Measurements from ENCODE around the gene PRKCH. TPM values are rescaled to one million over a fixed set of nuclear protein-coding genes. Genes with fewer than 3 reads are reported as not detected.

PRKCH gene
- total and polyA plus RNA-seq, 9 of the 15 experiments (the other 6 are each of a cell fraction or from before 2014, with no cell fraction given), result 0.61 to 4.4 (median 4.0) TPM

DNA sequence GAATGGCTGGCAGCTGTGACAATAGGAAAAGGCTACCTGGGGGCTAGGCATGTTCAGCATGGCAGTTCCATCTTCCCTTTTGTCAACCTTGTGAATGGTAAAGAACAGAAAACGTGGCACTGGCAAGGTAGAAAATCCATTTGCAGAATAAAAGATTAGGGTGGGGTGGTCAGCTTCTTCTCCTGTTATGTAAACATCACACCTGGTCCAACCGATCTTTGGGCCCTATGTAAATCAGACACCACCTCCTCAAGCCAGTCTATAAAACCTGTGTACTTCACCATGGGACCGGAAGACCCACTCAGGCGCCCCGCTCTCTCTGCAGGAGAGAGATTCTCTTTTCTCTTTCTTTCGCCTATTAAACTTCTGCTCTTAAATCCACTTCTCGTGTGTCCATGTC, 20.6 kb upstream of the PRKCH start:
- H3K4me2 ChIP-seq (ENCODE audit: insufficient read depth, low read length), result no peak overlapping the region
- ChIA-PET POLR2A (no interaction called here), CTCF (ENCODE audit: low intra/inter-chr PET ratio) (no interaction called here)
- H3K36me3 ChIP-seq (ENCODE audit: control insufficient read depth, insufficient read depth, low read length), result no peaks in the 10 kb centered on the region
- no TSS peak for BruUV-seq (replicated peaks)
- no peak overlapping the region for H3K9ac ChIP-seq (ENCODE audit: insufficient read depth in 1 of 2, low read depth in 2 of 2, low read length in 2 of 2)
- no peak overlapping the region for H2AFZ ChIP-seq (ENCODE audit: low read depth, low read length)
- H3K4me1 ChIP-seq (replicated peaks in 1 of 2; ENCODE audit: control insufficient read depth in 2 of 2, insufficient read depth in 2 of 2, low read length in 2 of 2), result no peaks in the 10 kb centered on the region
- FAIRE-seq (no peak), DNase-seq (ENCODE audit: extremely low read depth in 1 of 4, low spot score in 3 of 4) (no peak), ATAC-seq (no peak)
- no peaks in the 10 kb centered on the region for H3K27me3 ChIP-seq (ENCODE audit: control insufficient read depth in 2 of 2, insufficient read depth in 2 of 2, low read length in 2 of 2)
- TF ChIP-seq, protein P1, sequence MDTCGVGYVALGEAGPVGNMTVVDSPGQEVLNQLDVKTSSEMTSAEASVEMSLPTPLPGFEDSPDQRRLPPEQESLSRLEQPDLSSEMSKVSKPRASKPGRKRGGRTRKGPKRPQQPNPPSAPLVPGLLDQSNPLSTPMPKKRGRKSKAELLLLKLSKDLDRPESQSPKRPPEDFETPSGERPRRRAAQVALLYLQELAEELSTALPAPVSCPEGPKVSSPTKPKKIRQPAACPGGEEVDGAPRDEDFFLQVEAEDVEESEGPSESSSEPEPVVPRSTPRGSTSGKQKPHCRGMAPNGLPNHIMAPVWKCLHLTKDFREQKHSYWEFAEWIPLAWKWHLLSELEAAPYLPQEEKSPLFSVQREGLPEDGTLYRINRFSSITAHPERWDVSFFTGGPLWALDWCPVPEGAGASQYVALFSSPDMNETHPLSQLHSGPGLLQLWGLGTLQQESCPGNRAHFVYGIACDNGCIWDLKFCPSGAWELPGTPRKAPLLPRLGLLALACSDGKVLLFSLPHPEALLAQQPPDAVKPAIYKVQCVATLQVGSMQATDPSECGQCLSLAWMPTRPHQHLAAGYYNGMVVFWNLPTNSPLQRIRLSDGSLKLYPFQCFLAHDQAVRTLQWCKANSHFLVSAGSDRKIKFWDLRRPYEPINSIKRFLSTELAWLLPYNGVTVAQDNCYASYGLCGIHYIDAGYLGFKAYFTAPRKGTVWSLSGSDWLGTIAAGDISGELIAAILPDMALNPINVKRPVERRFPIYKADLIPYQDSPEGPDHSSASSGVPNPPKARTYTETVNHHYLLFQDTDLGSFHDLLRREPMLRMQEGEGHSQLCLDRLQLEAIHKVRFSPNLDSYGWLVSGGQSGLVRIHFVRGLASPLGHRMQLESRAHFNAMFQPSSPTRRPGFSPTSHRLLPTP (IDR thresholded peaks at IDR 0.05; ENCODE audit: borderline replicate concordance, extremely low read depth, insufficient read length), result no peak
- TF ChIP-seq CHAMP1 (IDR thresholded peaks at IDR 0.05), result no peak
- no peaks in the 10 kb centered on the region for H4K20me1 ChIP-seq (replicated peaks; ENCODE audit: control insufficient read depth, insufficient read depth, low read length)
- H3K79me2 ChIP-seq (ENCODE audit: control insufficient read depth, insufficient read depth, low read length), result no peaks in the 10 kb centered on the region
- no peaks in the 10 kb centered on the region for H3K9me3 ChIP-seq (replicated peaks; ENCODE audit: control insufficient read depth, insufficient read depth, low read depth, low read length)
- 12% methylated on average over 7 of the region's 7 CpGs for WGBS (ENCODE audit: insufficient coverage, low coverage, missing lambda C conversion rate)
- H3K4me3 ChIP-seq, result no peak overlapping the region
- no peak overlapping the region for H3K27ac ChIP-seq (ENCODE audit: extremely low read depth, low read depth, low read length)
- intact Hi-C loops (cut with micrococcal nuclease), result no loop called here
- in situ Hi-C loops (cut with MboI), result no loop called here
- no peaks in the 10 kb centered on the region for H3K9me1 ChIP-seq (ENCODE audit: control insufficient read depth, insufficient read depth, low read length)
